Activated CD8-positive, alpha-beta memory T cell treated with anti-CD3 and anti-CD28 coated beads, Interleukin-2, amount 50 U/mL, for 4 hours (primary cell): ENCODE results near the gene ALOX15.
A peak's percentile ranks its signal among the peaks of the same experiment; 100 is the strongest.
"Not testable (repeated sequence)": the region's sequence is repeated elsewhere in the genome, so short reads cannot be mapped to it uniquely, and the experiment has no call there.

Source experiments
- DNase-seq: peaks from one replicate; pipeline ENCODE4 v3.0.0-alpha.2; 2020

Gene ALOX15

DNA sequence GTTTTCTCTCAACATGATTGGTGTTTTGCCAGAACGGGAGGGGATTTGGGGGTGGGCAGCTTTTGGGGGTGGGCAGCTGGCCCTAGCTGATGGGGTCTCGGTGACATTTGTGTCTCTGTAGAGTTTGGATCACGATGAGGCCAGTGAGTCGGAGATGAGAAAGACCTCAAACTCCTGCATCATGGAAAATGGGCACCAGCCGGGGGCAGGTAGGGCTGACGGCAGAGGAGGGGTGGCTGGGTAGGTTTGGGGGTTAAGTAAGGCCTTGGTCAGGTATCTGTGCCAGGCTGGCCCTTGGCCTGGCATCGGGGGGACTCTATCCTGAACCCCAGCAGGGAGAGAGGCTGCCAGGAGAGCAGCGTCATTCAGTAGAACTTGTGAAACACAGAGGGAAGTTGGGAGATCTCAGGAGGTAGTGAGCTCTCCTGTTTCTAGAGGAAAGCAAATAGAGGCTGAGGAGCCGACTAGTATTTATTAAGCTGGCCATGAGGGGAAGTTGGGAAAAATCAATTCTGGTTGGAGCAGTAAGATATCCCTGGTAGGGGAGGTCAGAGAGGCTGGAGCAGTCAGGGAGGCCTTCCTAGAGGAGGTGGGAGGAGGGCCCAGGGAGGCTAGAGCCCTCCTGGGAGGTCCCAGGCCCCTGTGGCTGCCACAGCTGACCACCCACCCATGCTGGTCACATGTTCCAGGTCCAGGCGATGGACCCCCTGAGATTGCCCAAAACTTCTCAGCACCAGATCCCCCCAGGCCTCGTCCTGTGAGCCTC, 49.1 kb downstream of the ALOX15 start:
- no peak for DNase-seq

DNA sequence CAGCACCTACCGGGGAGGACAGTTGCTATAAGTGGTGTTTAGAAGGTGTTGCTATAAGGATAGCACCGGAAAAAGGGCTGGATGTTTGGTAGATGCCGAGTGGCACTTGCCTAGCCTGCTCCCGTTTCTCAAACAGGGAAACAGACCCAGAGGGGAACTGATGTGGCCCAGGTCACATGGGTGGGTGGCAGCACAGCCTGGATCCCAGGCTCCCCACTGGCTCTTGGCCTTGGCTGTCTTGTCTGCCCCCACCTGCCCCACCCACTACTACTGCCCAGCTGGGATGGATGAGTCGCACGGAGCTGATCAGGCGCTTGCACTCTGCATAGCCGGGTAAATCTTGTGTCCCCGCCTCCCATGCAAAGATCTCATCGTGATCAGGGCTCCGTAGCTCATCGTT, 49.9 kb downstream of the ALOX15 start:
- no peak for DNase-seq

DNA sequence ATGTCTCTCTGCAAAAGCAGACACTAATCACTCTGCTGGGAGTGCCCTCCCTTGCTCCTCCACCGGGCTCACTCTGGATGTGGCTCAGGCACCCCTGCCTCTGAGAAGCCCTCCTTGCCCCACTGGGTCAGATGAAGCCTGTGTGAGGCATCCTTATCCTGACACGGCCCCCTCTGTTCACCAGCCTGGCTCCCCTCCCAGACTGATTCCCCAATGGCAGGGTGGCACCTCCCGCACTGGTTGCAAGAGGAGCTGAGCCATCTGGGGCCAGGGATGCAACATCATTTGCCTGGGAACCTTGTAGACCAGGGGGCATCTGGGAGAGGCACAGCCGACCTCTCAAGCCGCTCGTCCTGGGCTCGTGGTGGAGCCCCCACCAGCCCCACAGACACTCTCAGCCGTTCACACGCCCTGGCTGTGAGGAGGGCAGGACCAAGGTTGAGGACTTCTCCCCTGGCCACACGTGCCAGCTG, 50.5 kb downstream of the ALOX15 start:
- DNase-seq = no peak

DNA sequence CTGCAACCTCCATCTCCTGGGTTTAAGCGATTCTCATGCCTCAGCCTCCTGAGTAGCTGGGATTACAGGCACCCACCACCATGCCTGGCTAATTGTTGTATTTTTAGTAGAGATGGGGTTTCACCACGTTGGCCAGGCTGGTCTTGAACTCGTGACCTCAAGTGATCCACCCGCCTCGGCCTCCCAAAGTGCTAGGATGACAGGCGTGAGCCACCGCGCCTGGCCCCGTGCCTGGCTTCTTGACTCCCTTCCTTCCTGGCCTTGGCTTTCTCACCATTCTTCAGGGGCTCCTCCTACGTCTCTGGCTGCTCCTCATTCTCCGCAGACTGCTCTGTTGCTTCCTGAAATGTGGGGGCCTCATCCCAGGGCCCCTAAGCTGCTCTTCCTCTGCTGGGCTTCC, 51.4 kb downstream of the ALOX15 start:
- DNase-seq = not testable (repeated sequence)

DNA sequence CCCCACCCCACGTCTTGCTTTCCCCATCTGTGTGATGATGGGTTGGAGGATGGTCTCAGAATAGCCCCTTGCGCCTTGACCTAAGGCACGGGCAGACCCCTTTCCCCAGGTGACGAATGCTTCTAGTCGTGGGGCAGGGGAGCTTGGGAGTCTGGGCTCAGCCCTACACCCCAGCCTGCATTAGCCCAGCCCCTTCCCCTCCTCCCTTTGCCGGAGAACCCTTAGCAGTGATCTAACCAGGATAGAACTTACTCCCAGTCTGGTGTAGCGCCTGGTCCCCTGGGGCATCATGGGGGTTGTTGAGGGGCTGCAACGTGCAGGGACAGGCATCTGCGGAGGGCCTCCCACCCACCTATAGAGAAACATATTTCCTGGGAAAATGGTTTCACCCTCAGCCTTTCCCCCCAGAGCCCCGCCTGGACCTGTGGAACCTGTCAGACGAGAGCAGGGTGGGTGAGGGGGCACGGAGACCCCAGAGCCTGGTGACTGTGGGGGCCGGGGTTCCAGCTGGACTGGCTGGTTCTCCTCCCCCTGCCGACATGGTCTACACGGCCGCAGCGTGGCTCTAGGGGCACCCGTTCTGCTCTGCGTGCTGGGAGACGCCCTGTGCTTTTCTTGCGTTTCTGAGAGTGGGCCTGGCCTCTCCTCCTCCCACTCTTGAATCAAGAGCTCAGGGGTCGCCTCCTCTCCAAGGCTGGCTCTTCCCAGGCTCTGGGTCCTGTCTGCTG, 52.4 kb downstream of the ALOX15 start:
- no peak for DNase-seq

DNA sequence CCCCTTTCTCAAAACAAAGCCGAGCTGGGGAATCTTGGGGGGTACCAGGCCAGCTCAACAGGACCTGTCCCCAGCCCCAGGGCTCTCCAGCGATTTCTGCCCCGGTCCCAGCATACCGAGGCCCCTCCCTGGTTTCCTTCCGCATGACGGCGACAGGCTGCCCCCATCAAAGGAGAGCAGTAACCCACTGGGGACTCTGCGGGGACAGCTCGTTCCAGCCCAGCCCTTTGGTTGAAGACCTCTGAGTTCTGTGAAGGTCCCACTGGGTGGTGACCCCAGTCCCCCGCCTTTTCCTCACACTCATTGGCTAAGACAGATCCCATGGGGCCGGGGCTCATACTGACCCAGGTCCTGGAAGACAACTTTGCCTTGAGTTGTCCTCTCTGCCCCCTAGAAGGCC, 53.1 kb downstream of the ALOX15 start:
- DNase-seq = no peak

DNA sequence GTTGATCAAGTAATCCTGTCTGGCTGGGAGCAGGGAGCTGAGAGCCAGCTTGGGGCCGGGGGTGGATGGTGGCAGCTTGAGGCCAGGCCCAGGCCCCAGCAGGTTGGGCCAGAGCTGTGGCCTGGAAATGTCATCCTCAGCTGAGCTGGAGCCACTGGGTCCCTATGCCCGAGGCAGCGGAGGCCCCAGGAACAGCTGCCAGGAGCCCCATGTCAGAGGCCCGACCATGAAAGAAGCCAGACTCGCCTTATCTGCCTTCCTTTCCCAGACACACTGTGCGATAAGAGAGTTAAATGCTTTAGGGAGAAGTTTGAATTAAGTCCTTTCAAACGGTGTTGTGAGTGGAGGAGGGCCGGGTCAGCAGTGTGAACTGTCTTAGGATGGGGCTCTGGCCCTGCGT, 53.7 kb downstream of the ALOX15 start:
- no peak for DNase-seq

DNA sequence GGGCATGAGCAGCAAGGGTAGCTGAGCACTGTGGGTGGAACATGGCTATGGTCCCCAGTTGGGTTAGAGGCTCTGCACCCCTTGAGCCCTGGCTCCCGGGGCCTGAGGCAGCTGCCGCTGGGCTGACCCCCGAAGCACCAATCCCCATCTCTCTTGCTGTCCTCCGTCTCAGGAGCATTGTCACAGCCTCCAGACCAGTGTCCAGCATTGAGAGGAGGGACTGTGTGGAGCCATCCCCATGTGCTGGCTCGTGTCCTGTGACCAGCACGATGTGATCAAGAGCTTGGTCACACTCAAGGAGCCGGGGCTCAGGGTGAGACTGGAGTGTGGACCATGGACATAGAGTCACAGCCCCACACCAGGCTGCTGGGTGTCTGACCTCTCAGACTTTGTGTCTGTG, 54.3 kb downstream of the ALOX15 start:
- no peak for DNase-seq

DNA sequence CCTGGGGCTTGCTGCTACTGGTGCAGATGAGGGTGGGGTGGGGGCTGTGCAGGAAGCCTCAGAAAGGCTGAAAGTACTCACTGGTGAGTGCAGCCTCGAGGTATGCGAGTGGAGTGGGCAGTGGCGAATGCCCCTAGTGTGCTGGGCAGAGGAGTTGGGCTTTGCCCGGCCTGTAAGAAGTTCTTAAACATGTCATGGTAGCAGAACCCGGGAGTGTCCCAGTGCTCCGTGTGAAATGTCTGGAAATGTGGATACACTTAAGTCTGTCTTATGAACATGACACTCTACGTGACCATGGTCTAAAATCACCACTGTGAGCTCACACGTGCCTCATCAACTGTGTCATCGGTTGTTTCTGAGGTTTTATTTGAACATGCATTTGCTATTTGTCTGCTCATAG, 55.4 kb downstream of the ALOX15 start:
- no peak for DNase-seq

DNA sequence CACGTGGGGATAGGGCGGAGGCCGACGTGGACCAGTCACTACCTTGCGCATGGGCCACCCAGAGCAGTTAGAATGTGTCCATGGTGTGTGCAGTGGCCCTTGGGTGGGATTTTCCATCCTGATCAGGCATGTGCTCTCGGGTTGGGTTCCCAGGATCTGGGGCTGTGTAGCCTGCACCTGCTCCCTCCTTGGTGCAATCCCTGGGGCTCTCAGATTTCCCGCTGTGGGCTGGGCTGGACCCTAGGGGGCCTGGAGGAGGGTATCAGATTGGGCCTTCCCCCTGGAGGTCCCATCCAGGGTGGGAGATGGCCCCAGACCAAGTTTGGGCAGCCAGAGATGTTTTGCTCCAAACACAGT, 55.9 kb downstream of the ALOX15 start:
- no peak for DNase-seq

DNA sequence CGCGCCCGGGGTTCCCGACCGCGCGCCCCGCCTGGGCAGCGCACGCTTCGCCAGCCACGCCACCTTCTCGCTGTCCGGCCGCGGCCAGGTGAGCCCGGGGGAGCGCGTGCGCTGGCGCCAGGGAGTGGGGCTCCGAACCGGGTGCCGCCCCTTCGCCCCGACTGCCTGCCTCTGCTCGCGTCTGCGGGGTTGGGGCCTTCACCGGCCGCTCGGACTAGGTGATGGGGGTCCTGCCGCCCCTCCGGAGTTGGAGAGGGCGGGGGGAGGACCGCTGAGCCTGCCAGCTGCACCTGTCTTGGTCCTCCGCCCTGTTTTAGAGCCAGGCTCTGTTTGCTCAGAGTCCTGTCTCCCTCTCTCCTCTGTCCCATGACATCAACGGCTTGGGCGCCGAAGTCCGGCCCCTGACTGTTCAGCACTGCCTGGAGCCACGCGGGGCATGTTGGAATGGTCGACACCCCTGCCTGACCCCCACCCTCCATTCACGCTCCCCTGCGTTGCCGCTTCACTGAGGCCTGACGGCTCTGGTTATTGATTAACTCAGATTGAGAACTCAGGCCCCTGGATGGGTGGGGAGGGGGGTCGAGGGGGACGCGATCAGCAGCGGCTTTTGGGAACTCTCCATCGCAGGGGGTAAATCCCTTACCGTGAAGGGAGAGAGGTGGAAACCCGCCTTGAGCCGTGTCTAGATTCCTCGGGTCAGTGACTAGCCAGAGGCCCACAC, 56.4 kb downstream of the ALOX15 start:
- no peak for DNase-seq

DNA sequence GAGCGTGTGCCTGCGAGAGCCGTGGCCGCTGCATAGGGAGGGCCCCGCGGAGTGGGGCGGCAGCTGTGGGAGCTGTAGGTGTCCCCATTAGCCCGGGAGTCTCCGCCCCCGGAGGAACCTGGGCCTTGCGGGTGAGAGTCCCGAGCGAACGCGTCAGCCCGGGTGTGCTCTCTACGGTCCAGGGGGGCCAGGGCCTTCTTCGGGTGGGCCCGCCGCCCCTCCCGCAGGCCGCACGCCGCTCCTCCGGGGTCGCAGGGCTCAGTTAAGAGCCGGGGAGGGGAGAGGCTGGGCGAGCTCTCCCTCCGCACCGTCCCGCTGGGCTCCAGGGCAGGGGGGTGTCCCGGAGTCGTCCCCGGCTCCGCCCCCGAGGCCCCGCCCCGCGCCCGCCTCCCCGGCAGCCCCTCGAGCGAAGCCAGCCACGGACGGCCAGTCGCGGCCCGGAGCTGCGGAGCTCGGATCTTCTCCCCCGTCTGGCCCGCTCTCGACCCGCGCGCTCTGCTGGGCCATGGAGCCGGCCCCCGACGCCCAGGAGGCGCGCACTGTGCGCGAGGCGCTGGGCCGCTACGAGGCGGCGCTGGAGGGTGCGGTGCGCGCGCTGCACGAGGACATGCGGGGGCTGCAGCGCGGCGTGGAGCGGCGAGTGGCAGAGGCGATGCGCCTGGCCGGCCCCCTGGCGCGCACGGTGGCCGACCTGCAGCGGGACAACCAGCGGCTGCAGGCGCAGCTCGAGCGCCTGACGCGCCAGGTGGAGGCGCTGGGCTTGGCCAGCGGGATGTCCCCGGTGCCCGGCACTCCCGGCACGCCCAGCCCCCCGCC, 57.2 kb downstream of the ALOX15 start, which contains the start of gene SMTNL2:
Gene SMTNL2 (plus strand): TSS at position 429 of the 816 bp plus-strand sequence. CDS start 77 bp downstream, at position 506.
- peak; percentile 33 for DNase-seq

DNA sequence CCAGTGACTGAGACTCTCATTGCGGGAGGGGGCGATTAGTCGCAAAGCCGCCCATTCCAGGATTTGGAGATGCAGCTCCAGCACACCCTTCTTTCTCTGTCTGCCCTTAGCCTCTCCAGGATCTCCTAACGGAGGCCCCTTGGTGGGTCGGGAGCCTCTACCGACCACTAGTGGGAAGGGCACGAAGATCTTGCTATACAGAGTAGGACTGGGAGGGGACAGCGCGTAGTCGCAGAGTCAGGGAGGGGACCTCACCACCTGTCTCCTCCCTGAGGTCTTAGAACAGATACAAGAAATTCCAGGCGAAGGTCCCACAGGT, 57.7 kb downstream of the ALOX15 start:
- DNase-seq = no peak

DNA sequence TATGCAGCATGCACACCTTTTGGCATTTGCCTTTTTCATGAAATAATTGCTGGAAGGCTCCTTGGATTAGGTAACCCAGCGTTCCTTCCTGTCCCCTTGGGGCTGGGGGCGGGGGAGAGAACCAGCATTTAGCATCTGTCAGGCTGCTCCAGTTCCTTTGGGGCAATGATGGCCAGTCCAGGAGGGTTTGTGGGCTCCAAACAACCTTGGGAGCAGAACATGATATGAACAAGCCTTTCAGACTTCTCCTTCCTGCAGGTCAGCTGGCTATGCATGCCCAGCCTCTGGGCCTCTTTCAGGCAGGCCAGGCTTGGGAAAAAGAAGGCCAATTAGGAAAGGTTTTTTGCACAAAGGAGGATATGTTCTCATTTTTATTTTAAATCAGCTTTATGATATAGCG, 58.3 kb downstream of the ALOX15 start:
- DNase-seq = no peak

DNA sequence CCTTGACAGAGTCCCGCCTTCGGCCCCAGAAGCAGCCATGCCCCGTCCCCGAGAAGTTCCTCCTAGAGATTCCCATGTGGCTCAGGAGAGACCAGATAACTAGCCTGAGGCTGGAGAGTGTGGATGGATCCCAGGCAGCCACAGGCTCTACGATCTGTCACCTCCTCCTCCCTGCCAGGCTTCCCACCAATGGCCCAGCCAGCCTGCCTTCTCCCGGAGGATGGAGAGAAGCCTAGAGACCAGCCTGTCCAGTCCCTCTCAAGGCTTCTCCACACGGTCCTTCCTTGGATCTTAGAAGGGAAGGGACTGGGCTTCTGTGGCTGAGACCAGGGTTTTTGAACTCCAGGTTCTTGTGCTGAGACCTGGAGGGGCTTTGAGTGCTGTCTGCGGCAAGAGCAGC, 58.8 kb downstream of the ALOX15 start:
- DNase-seq = no peak

DNA sequence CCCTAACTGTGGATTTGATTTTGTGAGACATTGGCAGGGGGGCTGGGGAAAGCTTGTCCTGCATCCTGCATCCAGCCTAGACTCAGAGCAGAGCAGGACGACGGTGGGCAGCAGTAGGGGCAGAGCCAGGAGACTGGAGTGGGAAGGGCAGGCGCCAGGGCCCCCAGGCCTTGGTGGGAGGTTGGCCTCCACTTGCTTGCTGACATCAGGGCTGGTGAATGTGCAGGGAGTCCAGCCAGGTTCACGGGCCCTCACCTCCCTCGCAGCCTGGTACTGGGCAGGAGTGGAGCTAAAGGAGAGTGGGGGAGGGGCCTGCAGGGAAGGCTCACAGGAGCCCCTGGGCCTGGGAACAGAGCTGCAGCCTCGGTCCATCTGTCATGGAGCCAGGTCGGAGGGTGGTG, 59.4 kb downstream of the ALOX15 start:
- no peak for DNase-seq
